ENCODE measurements around the gene WWTR1. TPM values are rescaled to one million over a fixed set of nuclear protein-coding genes. Genes with fewer than 3 reads are reported as not detected.
A peak's percentile ranks its signal among the peaks of the same experiment; 100 is the strongest.

WWTR1 gene
- total RNA-seq, 6 donors from 2014 or later: 77.5 to 119 (median 107) TPM

DNA sequence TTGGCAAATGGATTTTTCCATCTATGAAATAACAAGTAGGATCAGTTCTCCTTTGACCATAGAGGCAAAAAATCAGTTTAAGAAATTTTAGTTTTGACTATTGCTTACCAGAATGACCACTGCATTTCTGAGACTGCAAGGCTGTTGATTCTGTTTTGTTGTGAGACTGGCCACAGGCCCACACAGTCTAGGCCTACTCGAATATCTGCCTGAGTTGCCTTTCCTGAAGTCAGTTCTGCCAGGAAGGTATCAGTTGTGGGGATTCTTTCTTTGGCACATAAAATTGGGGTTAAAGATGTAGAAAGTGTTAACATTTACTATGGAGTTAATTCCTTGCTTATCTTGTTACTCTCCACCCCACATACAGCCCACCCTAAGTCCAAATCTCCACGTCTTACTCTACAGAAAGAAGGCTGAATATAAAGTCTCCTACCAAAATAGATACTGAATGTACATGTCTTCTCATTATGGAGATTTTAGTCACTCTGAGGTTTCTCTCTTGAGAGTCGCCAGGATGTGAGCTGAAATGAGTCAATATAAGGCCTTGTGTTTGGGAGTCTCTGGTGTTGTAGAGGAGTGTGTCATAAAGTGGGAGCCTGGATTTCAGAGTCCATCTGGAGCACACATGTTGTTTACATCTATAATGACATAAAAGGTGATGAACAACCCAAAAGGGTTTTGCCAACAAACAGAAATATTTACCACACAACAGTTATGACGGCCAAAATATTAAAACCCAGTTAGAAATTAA lies 45.0 kb upstream of the WWTR1 start:
- Histone ChIP-seq H3K36me3 (no peaks in the 10 kb centered on the region), H3K4me1 (no peaks in the 10 kb centered on the region), H3K4me3 (no peak overlapping the region), H3K9me3 (peaks cover 0 to 12% (median 7%) of the 10 kb centered on the region in 4 donors), H3K27ac (no peak overlapping the region), H3K27me3 (no peaks in the 10 kb centered on the region)
- WGBS, 2 donors: 71 to 93% methylated on average over 4 of the region's 4 CpGs
- TF ChIP-seq POLR2A (IDR thresholded peaks at IDR 0.05): no peak
- TF ChIP-seq EP300 (IDR thresholded peaks at IDR 0.05): no peak
- TF ChIP-seq POLR2AphosphoS5 (IDR thresholded peaks at IDR 0.05): no peak
- TF ChIP-seq, protein P1, sequence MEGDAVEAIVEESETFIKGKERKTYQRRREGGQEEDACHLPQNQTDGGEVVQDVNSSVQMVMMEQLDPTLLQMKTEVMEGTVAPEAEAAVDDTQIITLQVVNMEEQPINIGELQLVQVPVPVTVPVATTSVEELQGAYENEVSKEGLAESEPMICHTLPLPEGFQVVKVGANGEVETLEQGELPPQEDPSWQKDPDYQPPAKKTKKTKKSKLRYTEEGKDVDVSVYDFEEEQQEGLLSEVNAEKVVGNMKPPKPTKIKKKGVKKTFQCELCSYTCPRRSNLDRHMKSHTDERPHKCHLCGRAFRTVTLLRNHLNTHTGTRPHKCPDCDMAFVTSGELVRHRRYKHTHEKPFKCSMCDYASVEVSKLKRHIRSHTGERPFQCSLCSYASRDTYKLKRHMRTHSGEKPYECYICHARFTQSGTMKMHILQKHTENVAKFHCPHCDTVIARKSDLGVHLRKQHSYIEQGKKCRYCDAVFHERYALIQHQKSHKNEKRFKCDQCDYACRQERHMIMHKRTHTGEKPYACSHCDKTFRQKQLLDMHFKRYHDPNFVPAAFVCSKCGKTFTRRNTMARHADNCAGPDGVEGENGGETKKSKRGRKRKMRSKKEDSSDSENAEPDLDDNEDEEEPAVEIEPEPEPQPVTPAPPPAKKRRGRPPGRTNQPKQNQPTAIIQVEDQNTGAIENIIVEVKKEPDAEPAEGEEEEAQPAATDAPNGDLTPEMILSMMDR (IDR thresholded peaks at IDR 0.05): no peak
- DNase-seq: no peak
- ATAC-seq (ENCODE audit: low FRiP score in 2 of 2): peak in 1 of 2 donors; percentile 85

DNA sequence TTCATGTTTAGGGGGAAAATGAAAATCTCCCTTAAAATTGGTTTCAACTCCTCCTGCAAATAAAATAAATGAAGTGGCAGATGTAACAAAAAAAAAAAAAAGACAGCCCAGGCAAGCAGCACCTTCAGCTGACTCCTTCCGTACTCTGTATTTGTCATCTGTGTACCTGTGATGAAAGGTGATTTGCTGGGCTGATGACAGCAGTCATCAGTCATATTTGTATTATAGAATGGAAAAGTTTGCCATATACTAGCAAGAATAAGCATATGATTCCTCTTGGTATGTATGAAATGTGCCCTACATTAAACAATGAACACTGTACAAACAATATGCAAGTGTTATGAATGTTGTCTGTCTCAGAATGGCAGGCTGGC lies 44.1 kb upstream of the WWTR1 start:
- no peak for TF ChIP-seq POLR2A (IDR thresholded peaks at IDR 0.05)
- TF ChIP-seq, protein P1 (IDR thresholded peaks at IDR 0.05): no peak
- no peak for TF ChIP-seq POLR2AphosphoS5 (IDR thresholded peaks at IDR 0.05)
- TF ChIP-seq EP300 (IDR thresholded peaks at IDR 0.05): no peak
- H3K4me3 ChIP-seq: no peak overlapping the region
- DNase-seq (no peak), ATAC-seq (ENCODE audit: low FRiP score in 2 of 2) (no peak)
- no peaks in the 10 kb centered on the region for H3K4me1 ChIP-seq
- H3K36me3 ChIP-seq: no peaks in the 10 kb centered on the region
- 88 to 97% methylated on average over 1 of the region's 1 CpG for WGBS, 2 donors
- H3K9me3 ChIP-seq: peaks cover 0 to 14% (median 7%) of the 10 kb centered on the region in 4 donors
- H3K27me3 ChIP-seq: no peaks in the 10 kb centered on the region
- H3K27ac ChIP-seq: no peak overlapping the region

GRCh38 chr3:149701206-149701976 lies 43.6 kb upstream of the WWTR1 start:
- DNase-seq (no peak), ATAC-seq (ENCODE audit: low FRiP score in 2 of 2) (no peak)
- 86 to 88% methylated on average over 12 of the region's 12 CpGs for WGBS, 2 donors
- H3K27me3 ChIP-seq: no peaks in the 10 kb centered on the region
- no peaks in the 10 kb centered on the region for H3K4me1 ChIP-seq
- no peaks in the 10 kb centered on the region for H3K36me3 ChIP-seq
- H3K27ac ChIP-seq: no peak overlapping the region
- H3K4me3 ChIP-seq: no peak overlapping the region
- TF ChIP-seq EP300 (IDR thresholded peaks at IDR 0.05): no peak
- TF ChIP-seq, protein P1 (IDR thresholded peaks at IDR 0.05): no peak
- no peak for TF ChIP-seq POLR2AphosphoS5 (IDR thresholded peaks at IDR 0.05)
- no peak for TF ChIP-seq POLR2A (IDR thresholded peaks at IDR 0.05)
- peaks cover 0 to 14% (median 7%) of the 10 kb centered on the region in 4 donors for H3K9me3 ChIP-seq

DNA sequence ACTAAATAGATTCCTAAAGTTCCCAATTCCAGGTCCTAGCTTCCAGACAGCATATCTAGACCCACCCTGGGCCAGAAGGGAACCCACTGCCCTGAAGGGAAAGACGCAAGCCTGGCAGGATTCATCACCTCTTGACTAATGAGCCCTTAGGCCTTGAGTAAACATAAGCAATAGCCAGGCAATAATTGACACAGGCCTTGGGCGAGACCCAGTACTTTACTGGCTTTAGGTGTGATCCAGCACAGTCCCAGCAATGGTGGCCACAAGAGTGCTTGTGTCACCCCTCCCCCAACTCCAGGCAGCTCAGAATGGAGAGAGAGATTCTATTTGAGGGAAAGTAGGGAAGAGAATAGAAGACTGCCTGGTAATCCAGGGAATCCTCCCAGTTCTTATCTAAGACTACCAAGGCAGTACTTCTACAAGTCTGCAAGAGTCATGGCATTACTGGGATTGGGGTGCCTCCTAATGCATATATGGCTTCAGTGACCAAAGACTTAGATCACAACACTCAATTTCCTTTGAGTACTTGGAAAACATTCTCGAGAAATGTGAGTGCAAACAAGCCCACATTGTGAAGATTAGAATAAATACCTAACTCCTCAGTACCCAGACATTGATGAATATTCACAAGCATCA lies 30.4 kb upstream of the WWTR1 start:
- H3K27me3 ChIP-seq: no peaks in the 10 kb centered on the region
- peak in 1 of 2 donors; percentile 57 for DNase-seq
- WGBS, 2 donors: 55 to 67% methylated on average over 3 of the region's 3 CpGs
- no peak overlapping the region for H3K27ac ChIP-seq
- ATAC-seq (ENCODE audit: low FRiP score in 2 of 2): peak in 1 of 2 donors; percentile 62
- no peaks in the 10 kb centered on the region for H3K9me3 ChIP-seq
- no peaks in the 10 kb centered on the region for H3K4me1 ChIP-seq
- TF ChIP-seq EP300 (IDR thresholded peaks at IDR 0.05): peak in 1 of 4 donors; percentile 16
- TF ChIP-seq POLR2AphosphoS5 (IDR thresholded peaks at IDR 0.05): no peak
- H3K4me3 ChIP-seq: no peak overlapping the region
- H3K36me3 ChIP-seq: no peaks in the 10 kb centered on the region

DNA sequence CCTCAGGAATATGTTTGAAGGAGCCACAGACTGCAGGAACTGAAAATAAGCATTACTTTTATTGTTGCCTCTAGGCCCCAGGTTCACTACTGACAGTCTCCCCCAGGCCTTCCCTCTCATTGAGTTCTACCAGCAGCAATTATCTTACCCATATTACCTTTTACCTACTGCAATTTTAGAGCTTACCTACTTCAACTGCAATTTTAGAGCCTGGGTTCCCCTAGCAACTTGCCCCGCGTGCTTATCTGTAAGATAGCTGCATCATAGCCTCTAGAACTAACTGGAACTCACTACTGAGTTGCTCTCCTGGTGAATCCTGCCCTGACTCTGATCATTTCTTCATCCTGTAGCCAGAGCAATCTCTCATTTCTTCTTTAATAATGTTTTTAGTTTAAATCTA lies 29.2 kb upstream of the WWTR1 start:
- Histone ChIP-seq H3K27ac (no peak overlapping the region), H3K4me1 (no peaks in the 10 kb centered on the region), H3K36me3 (no peaks in the 10 kb centered on the region), H3K9me3 (no peaks in the 10 kb centered on the region), H3K4me3 (no peak overlapping the region), H3K27me3 (no peaks in the 10 kb centered on the region)
- TF ChIP-seq POLR2AphosphoS5 (IDR thresholded peaks at IDR 0.05) (no peak), POLR2A (IDR thresholded peaks at IDR 0.05) (no peak), EP300 (IDR thresholded peaks at IDR 0.05) (no peak)
- TF ChIP-seq, protein P1 (IDR thresholded peaks at IDR 0.05): no peak
- WGBS, 2 donors: 95 to 98% methylated on average over 2 of the region's 2 CpGs
- DNase-seq (no peak), ATAC-seq (ENCODE audit: low FRiP score in 2 of 2) (no peak)

All from upper lobe of left lung (tissue), 6 donors.